GM12878 (cell line): ENCODE data around the gene ARL4D. TPM values are rescaled to one million over a fixed set of nuclear protein-coding genes. Genes with fewer than 3 reads are reported as not detected.

Source experiments
- BACH1 ChIP-seq: fragments of 450-650 bp; IDR thresholded peaks from 2 replicates; pipeline ENCODE4 v1.6.1; 2017; ENCODE audit warnings: mild to moderate bottlenecking, borderline replicate concordance
- BHLHE40 ChIP-seq, 2 experiments: fragments of 450-650 bp in 1 of 2; IDR thresholded peaks; 2 replicates each; pipeline ENCODE4 v1.6.1; 2011 to 2017; ENCODE audit warnings: low read depth in 2 of 2, borderline replicate concordance in 1 of 2, improper control_type of control experiment in 1 of 2, low read length in 1 of 2, mild to moderate bottlenecking in 1 of 2
- CREM ChIP-seq: IDR thresholded peaks from 2 replicates; pipeline ENCODE4 v1.6.1; 2014; ENCODE audit warnings: antibody characterized with exemption, low read depth
- DPF2 ChIP-seq: fragments of 450-650 bp; IDR thresholded peaks from 2 replicates; pipeline ENCODE4 v1.6.1; 2017; ENCODE audit warnings: mild to moderate bottlenecking
- FOXM1 ChIP-seq: IDR thresholded peaks from 2 replicates; pipeline ENCODE4 v1.6.1; 2012; ENCODE audit warnings: low read depth, mild to moderate bottlenecking, inconsistent platforms, low read length, moderate library complexity
- IKZF1 ChIP-seq: fragments of 450-650 bp; conservative IDR thresholded peaks from 2 replicates; pipeline ENCODE4 v1.6.1; 2017; ENCODE audit warnings: antibody characterized with exemption, mild to moderate bottlenecking
- JUNB ChIP-seq: IDR thresholded peaks from 2 replicates; pipeline ENCODE4 v1.6.1; 2016; ENCODE audit warnings: antibody characterized with exemption, mild to moderate bottlenecking
- KAT2A ChIP-seq: conservative IDR thresholded peaks from 2 replicates; pipeline ENCODE4 v1.6.1; 2011; ENCODE audit warnings: low read depth, low read length; ENCODE audit not compliant: control insufficient read depth
- LARP7 ChIP-seq: fragments of 450-650 bp; IDR thresholded peaks from 2 replicates; pipeline ENCODE4 v1.6.1; 2017; ENCODE audit warnings: mild to moderate bottlenecking
- RELB ChIP-seq: fragments of 450-650 bp; IDR thresholded peaks from 2 replicates; pipeline ENCODE4 v1.6.1; 2017; ENCODE audit warnings: low read depth, mild to moderate bottlenecking, moderate library complexity
- SMARCA5 ChIP-seq: fragments of 450-650 bp; IDR thresholded peaks from 2 replicates; pipeline ENCODE4 v1.6.1; 2017; ENCODE audit warnings: mild to moderate bottlenecking
- SREBF1 ChIP-seq: IDR thresholded peaks from 2 replicates; pipeline ENCODE4 v1.6.1; 2012; ENCODE audit warnings: mild to moderate bottlenecking, low read length
- SRF ChIP-seq, 2 experiments: IDR thresholded peaks; 2 replicates each; pipeline ENCODE4 v1.6.1; 2011; ENCODE audit warnings: low read depth in 2 of 2, low read length in 2 of 2, mild to moderate bottlenecking in 1 of 2, moderate library complexity in 1 of 2
- TAF1 ChIP-seq: IDR thresholded peaks from 2 replicates; pipeline ENCODE4 v1.6.1; 2011; ENCODE audit warnings: mild to moderate bottlenecking, low read depth, low read length, borderline replicate concordance
- YY1 ChIP-seq: IDR thresholded peaks from 2 replicates; pipeline ENCODE4 v1.6.1; 2011; ENCODE audit warnings: low read depth, mild to moderate bottlenecking, low read length
- ZBTB33 ChIP-seq: fragments of 450-650 bp; IDR thresholded peaks from 2 replicates; pipeline ENCODE4 v1.6.1; 2017; ENCODE audit warnings: mild to moderate bottlenecking
- ZNF207 ChIP-seq: fragments of 450-650 bp; IDR thresholded peaks from 2 replicates; pipeline ENCODE4 v1.6.1; 2014; ENCODE audit warnings: antibody characterized with exemption, mild to moderate bottlenecking, borderline replicate concordance
- polyA plus RNA-seq, 11 experiments: library from polyadenylated mRNA; depleted of rRNA in 4 of 11; unstranded in 6 of 11; stranded (reverse) in 5 of 11; fragments of >200 nt; fragmentation: Nextera tagmentation in 4 of 11; fragmentation: Illumina TruSeq in 1 of 11; extraction: Ambion mirVana in 4 of 11; extraction: Trizol in 1 of 11; gene quantifications; 1 replicate in 1 of 11; 2 replicates in 10 of 11; pipeline versions ENCODE4 v1.2.1 to v1.2.3, GENCODE V29; 2011 to 2016; ENCODE audit warnings: inconsistent platforms in 2 of 11, missing spikeins in 2 of 11, low read depth in 1 of 11
- total RNA-seq, 4 experiments: library from RNA; depleted of rRNA in 3 of 4; stranded (reverse); fragments of >200 nt in 3 of 4; fragmentation: Illumina TruSeq in 1 of 4; extraction: Trizol in 1 of 4; gene quantifications; 2 replicates each; pipeline versions ENCODE4 v1.2.1 to v1.2.3, GENCODE V29; 2013 to 2021
- TF ChIP-seq, protein P1 (sequence below): IDR thresholded peaks from 2 replicates; pipeline ENCODE4 v1.6.1; 2012; ENCODE audit warnings: improper control_type of control experiment, low read depth, low read length; ENCODE audit not compliant: insufficient replicate concordance
- TF ChIP-seq, protein P2 (sequence below), 3 experiments: IDR thresholded peaks in 2 of 3; conservative IDR thresholded peaks in 1 of 3; 2 replicates each; pipeline ENCODE4 v1.5.1; 2011; ENCODE audit warnings: low read depth in 3 of 3, low read length in 3 of 3, mild to moderate bottlenecking in 3 of 3, control low read depth in 2 of 3, moderate library complexity in 2 of 3, inconsistent platforms in 1 of 3, mixed read lengths in 1 of 3; ENCODE audit not compliant: control insufficient read depth in 2 of 3, insufficient read depth in 1 of 3; ENCODE audit errors: extremely low read depth in 1 of 3

Gene ARL4D
- total and polyA plus RNA-seq, 10 of the 15 experiments (the other 5 are each of a cell fraction or from before 2014, with no cell fraction given) = 0.10 to 1.5 (median 0.75) TPM

DNA sequence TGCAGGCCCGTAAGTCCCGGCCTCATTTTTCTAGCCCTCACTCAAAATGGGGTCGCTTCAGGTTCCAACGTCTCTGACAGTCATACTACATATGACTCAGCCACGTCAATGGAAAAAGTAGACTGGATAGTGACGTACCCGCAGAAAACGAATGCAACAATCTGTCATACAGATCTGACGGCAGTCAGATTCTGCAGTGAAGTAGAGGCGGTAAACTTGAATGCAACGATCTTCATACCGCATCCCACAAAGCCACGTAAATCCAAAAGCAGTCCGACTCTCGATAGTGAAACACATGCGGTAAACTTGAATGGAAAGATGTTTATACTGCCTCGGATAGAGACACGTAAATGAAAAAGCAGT is 38.4 kb upstream of the ARL4D start (continued):
- TF ChIP-seq ZBTB33 (no peak), ZNF207 (no peak), JUNB (no peak), RELB (no peak), KAT2A (no peak), CREM (peak; percentile 46; the same call in 1 of the 2 replicates), IKZF1 (no peak), SREBF1 (0 out of 2 replicates have a peak, but pooled peaks have one; percentile 9), LARP7 (no peak), YY1 (no peak; the same call in 1 of the 2 replicates), BACH1 (no peak), FOXM1 (no peak), SRF (IDR thresholded peaks at IDR 0.05; ENCODE audit: low read depth in 2 of 2, low read length in 2 of 2) (no peak), TAF1 (no peak), DPF2 (no peak), BHLHE40 (IDR thresholded peaks at IDR 0.05; ENCODE audit: borderline replicate concordance in 1 of 2, low read depth in 2 of 2, low read length in 1 of 2) (no peak), SMARCA5 (no peak)
- TF ChIP-seq, protein P1, sequence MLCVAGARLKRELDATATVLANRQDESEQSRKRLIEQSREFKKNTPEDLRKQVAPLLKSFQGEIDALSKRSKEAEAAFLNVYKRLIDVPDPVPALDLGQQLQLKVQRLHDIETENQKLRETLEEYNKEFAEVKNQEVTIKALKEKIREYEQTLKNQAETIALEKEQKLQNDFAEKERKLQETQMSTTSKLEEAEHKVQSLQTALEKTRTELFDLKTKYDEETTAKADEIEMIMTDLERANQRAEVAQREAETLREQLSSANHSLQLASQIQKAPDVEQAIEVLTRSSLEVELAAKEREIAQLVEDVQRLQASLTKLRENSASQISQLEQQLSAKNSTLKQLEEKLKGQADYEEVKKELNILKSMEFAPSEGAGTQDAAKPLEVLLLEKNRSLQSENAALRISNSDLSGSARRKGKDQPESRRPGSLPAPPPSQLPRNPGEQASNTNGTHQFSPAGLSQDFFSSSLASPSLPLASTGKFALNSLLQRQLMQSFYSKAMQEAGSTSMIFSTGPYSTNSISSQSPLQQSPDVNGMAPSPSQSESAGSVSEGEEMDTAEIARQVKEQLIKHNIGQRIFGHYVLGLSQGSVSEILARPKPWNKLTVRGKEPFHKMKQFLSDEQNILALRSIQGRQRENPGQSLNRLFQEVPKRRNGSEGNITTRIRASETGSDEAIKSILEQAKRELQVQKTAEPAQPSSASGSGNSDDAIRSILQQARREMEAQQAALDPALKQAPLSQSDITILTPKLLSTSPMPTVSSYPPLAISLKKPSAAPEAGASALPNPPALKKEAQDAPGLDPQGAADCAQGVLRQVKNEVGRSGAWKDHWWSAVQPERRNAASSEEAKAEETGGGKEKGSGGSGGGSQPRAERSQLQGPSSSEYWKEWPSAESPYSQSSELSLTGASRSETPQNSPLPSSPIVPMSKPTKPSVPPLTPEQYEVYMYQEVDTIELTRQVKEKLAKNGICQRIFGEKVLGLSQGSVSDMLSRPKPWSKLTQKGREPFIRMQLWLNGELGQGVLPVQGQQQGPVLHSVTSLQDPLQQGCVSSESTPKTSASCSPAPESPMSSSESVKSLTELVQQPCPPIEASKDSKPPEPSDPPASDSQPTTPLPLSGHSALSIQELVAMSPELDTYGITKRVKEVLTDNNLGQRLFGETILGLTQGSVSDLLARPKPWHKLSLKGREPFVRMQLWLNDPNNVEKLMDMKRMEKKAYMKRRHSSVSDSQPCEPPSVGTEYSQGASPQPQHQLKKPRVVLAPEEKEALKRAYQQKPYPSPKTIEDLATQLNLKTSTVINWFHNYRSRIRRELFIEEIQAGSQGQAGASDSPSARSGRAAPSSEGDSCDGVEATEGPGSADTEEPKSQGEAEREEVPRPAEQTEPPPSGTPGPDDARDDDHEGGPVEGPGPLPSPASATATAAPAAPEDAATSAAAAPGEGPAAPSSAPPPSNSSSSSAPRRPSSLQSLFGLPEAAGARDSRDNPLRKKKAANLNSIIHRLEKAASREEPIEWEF = no peak
- TF ChIP-seq, protein P2, sequence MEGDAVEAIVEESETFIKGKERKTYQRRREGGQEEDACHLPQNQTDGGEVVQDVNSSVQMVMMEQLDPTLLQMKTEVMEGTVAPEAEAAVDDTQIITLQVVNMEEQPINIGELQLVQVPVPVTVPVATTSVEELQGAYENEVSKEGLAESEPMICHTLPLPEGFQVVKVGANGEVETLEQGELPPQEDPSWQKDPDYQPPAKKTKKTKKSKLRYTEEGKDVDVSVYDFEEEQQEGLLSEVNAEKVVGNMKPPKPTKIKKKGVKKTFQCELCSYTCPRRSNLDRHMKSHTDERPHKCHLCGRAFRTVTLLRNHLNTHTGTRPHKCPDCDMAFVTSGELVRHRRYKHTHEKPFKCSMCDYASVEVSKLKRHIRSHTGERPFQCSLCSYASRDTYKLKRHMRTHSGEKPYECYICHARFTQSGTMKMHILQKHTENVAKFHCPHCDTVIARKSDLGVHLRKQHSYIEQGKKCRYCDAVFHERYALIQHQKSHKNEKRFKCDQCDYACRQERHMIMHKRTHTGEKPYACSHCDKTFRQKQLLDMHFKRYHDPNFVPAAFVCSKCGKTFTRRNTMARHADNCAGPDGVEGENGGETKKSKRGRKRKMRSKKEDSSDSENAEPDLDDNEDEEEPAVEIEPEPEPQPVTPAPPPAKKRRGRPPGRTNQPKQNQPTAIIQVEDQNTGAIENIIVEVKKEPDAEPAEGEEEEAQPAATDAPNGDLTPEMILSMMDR (IDR thresholded peaks at IDR 0.05 in 2 of 3, conservative IDR thresholded peaks at IDR 0.05 in 1 of 3; ENCODE audit: control insufficient read depth in 2 of 3, extremely low read depth in 1 of 3, insufficient read depth in 1 of 3, low read depth in 3 of 3, low read length in 3 of 3) = no peak
